HAP-1 (cell line): Measurements from ENCODE around the gene DESI2.
"Not testable (repeated sequence)": the region's sequence is repeated elsewhere in the genome, so short reads cannot be mapped to it uniquely, and the experiment has no call there.

Source experiments
- DNase-seq, 2 experiments: peaks; one replicate each; pipeline ENCODE4 v3.0.0-alpha.2; 2016 to 2020; ENCODE audit warnings: low spot score in 2 of 2
- H3K27me3 ChIP-seq: fragments of 250-450 bp; sonication (Bioruptor Pico); 2 replicates; pipeline ENCODE4 v1.5.1; 2020; ENCODE audit warnings: low read depth, mild to moderate bottlenecking, moderate library complexity
- H3K36me3 ChIP-seq: fragments of 250-450 bp; sonication (Bioruptor Pico); replicated peaks from 2 replicates; pipeline ENCODE4 v1.5.1; 2020; ENCODE audit warnings: mild to moderate bottlenecking
- H3K4me1 ChIP-seq: fragments of 250-450 bp; sonication (Bioruptor Pico); 2 replicates; pipeline ENCODE4 v1.5.1; 2020; ENCODE audit warnings: mild to moderate bottlenecking
- H3K4me3 ChIP-seq: fragments of 250-450 bp; sonication (Bioruptor Pico); 2 replicates; pipeline ENCODE4 v1.5.1; 2020; ENCODE audit warnings: mild to moderate bottlenecking, moderate library complexity
- H3K9me3 ChIP-seq: fragments of 250-450 bp; sonication (Bioruptor Pico); 2 replicates; pipeline ENCODE4 v1.5.1; 2020; ENCODE audit warnings: mild to moderate bottlenecking, moderate library complexity
- in situ Hi-C: fragments of 300-500 bp; cut with MboI; formaldehyde crosslinking; loops from 3 replicates; pipeline ENCODE4 v1.14.3; 2020; ENCODE audit warnings: low sequenced_read_pairs, inconsistent platforms, mixed read lengths

DESI2 gene

GRCh38 chr1:244662599-244662998, 9.7 kb downstream of the DESI2 start:
- H3K4me3 ChIP-seq, result no peak overlapping the region
- peaks cover 16% of the 10 kb centered on the region for H3K4me1 ChIP-seq
- H3K27me3 ChIP-seq, result no peaks in the 10 kb centered on the region
- no peak for DNase-seq
- in situ Hi-C loops, result no loop called here
- H3K9me3 ChIP-seq, result peaks cover 2% of the 10 kb centered on the region; the same call in 1 of the 2 replicates
- peaks cover 17% of the 10 kb centered on the region for H3K36me3 ChIP-seq

- in situ Hi-C loops, result no loop called here
- peaks cover 2% of the 10 kb centered on the region; the same call in 1 of the 2 replicates for H3K9me3 ChIP-seq
- peaks cover 8% of the 10 kb centered on the region for H3K36me3 ChIP-seq
- no peak overlapping the region for H3K4me3 ChIP-seq
- no peaks in the 10 kb centered on the region for H3K27me3 ChIP-seq
- no peak for DNase-seq
- peaks cover 16% of the 10 kb centered on the region for H3K4me1 ChIP-seq
Measured at GRCh38 chr1:244664353-244664752, 11.4 kb downstream of the DESI2 start.

- in situ Hi-C loops, result no loop called here
- Histone ChIP-seq H3K27me3 (no peaks in the 10 kb centered on the region), H3K9me3 (peaks cover 2% of the 10 kb centered on the region; the same call in 1 of the 2 replicates), H3K4me1 (peaks cover 16% of the 10 kb centered on the region), H3K36me3 (peaks cover 4% of the 10 kb centered on the region), H3K4me3 (no peak overlapping the region)
- DNase-seq, result peak; percentile 13 to 44
Measured at GRCh38 chr1:244665771-244666217, 12.9 kb downstream of the DESI2 start.

GRCh38 chr1:244666672-244667418, 13.9 kb downstream of the DESI2 start:
- DNase-seq, H3K4me3 ChIP-seq, H3K27me3 ChIP-seq, H3K36me3 ChIP-seq, in situ Hi-C loops, H3K9me3 ChIP-seq: not testable (repeated sequence)
- H3K4me1 ChIP-seq, result peaks cover 16% of the 10 kb centered on the region

GRCh38 chr1:244667797-244668196, 14.9 kb downstream of the DESI2 start:
- no peaks in the 10 kb centered on the region for H3K27me3 ChIP-seq
- in situ Hi-C loops, result no loop called here
- H3K4me1 ChIP-seq, result peaks cover 16% of the 10 kb centered on the region
- H3K9me3 ChIP-seq, result no peaks in the 10 kb centered on the region; the same call in 1 of the 2 replicates
- H3K4me3 ChIP-seq, result no peak overlapping the region
- DNase-seq, result no peak
- H3K36me3 ChIP-seq, result no peaks in the 10 kb centered on the region; the same call in none of the 2 replicates

GRCh38 chr1:244672946-244673682, 20.2 kb downstream of the DESI2 start:
- H3K36me3 ChIP-seq, result no peaks in the 10 kb centered on the region; the same call in 1 of the 2 replicates
- no peak for DNase-seq
- H3K4me1 ChIP-seq, result no peaks in the 10 kb centered on the region
- H3K27me3 ChIP-seq, result no peaks in the 10 kb centered on the region
- no peak overlapping the region for H3K4me3 ChIP-seq
- H3K9me3 ChIP-seq, result no peaks in the 10 kb centered on the region; the same call in 1 of the 2 replicates
- in situ Hi-C loops, result no loop called here

GRCh38 chr1:244674446-244674845, 21.5 kb downstream of the DESI2 start:
- Histone ChIP-seq H3K4me3 (no peak overlapping the region), H3K4me1 (no peaks in the 10 kb centered on the region), H3K36me3 (no peaks in the 10 kb centered on the region; the same call in 1 of the 2 replicates), H3K9me3 (no peaks in the 10 kb centered on the region; the same call in 1 of the 2 replicates), H3K27me3 (no peaks in the 10 kb centered on the region)
- DNase-seq, result no peak
- in situ Hi-C loops, result no loop called here

GRCh38 chr1:244675167-244675566, 22.2 kb downstream of the DESI2 start:
- H3K27me3 ChIP-seq, result no peaks in the 10 kb centered on the region
- H3K4me3 ChIP-seq, result no peak overlapping the region
- DNase-seq, result no peak
- no peaks in the 10 kb centered on the region; the same call in 1 of the 2 replicates for H3K9me3 ChIP-seq
- H3K4me1 ChIP-seq, result no peaks in the 10 kb centered on the region
- in situ Hi-C loops, result no loop called here
- H3K36me3 ChIP-seq, result no peaks in the 10 kb centered on the region; the same call in 1 of the 2 replicates

- Histone ChIP-seq H3K27me3 (no peaks in the 10 kb centered on the region), H3K36me3 (no peaks in the 10 kb centered on the region), H3K4me1 (no peaks in the 10 kb centered on the region; the same call in none of the 2 replicates), H3K4me3 (no peak overlapping the region), H3K9me3 (no peaks in the 10 kb centered on the region)
- in situ Hi-C loops, result no loop called here
- DNase-seq, result no peak
Measured at GRCh38 chr1:244678697-244679096, 25.8 kb downstream of the DESI2 start.

- in situ Hi-C loops, result no loop called here
- Histone ChIP-seq H3K4me1 (no peaks in the 10 kb centered on the region; the same call in none of the 2 replicates), H3K4me3 (no peak overlapping the region), H3K27me3 (no peaks in the 10 kb centered on the region), H3K36me3 (no peaks in the 10 kb centered on the region), H3K9me3 (no peaks in the 10 kb centered on the region)
- DNase-seq, result no peak
Measured at GRCh38 chr1:244680667-244681066, 27.7 kb downstream of the DESI2 start.

GRCh38 chr1:244682087-244682486, 29.2 kb downstream of the DESI2 start:
- DNase-seq, in situ Hi-C loops, H3K27me3 ChIP-seq, H3K9me3 ChIP-seq, H3K4me3 ChIP-seq, H3K36me3 ChIP-seq, H3K4me1 ChIP-seq: not testable (repeated sequence)

GRCh38 chr1:244695937-244696336, 43.0 kb downstream of the DESI2 start:
- no peak for DNase-seq
- no peaks in the 10 kb centered on the region for H3K27me3 ChIP-seq
- in situ Hi-C loops, result no loop called here
- H3K9me3 ChIP-seq, result no peaks in the 10 kb centered on the region
- H3K36me3 ChIP-seq, result peaks cover 29% of the 10 kb centered on the region
- H3K4me3 ChIP-seq, result no peak overlapping the region
- H3K4me1 ChIP-seq, result no peaks in the 10 kb centered on the region

- in situ Hi-C loops, result no loop called here
- DNase-seq, result no peak
- Histone ChIP-seq H3K4me3 (no peak overlapping the region), H3K27me3 (no peaks in the 10 kb centered on the region), H3K4me1 (no peaks in the 10 kb centered on the region), H3K9me3 (no peaks in the 10 kb centered on the region), H3K36me3 (peaks cover 22% of the 10 kb centered on the region)
Measured at GRCh38 chr1:244699741-244700140, 46.8 kb downstream of the DESI2 start.

- Histone ChIP-seq H3K9me3 (no peaks in the 10 kb centered on the region), H3K36me3 (peaks cover 28% of the 10 kb centered on the region), H3K4me3 (no peak overlapping the region), H3K27me3 (no peaks in the 10 kb centered on the region), H3K4me1 (no peaks in the 10 kb centered on the region)
- in situ Hi-C loops, result no loop called here
- no peak for DNase-seq
Measured at GRCh38 chr1:244700808-244701207, 47.9 kb downstream of the DESI2 start.
